GM21737 (cell line): ENCODE results near the gene SNAI3.
"Not testable (repeated sequence)": the region's sequence is repeated elsewhere in the genome, so short reads cannot be mapped to it uniquely, and the experiment has no call there.

Experiments used
- ATAC-seq: cut with Tn5 transposase; IDR thresholded peaks from one replicate; pipeline ENCODE4 v1.9.1; 2021; ENCODE audit warnings: mild to moderate bottlenecking, moderate library complexity; ENCODE audit not compliant: unreplicated experiment

SNAI3 gene

DNA sequence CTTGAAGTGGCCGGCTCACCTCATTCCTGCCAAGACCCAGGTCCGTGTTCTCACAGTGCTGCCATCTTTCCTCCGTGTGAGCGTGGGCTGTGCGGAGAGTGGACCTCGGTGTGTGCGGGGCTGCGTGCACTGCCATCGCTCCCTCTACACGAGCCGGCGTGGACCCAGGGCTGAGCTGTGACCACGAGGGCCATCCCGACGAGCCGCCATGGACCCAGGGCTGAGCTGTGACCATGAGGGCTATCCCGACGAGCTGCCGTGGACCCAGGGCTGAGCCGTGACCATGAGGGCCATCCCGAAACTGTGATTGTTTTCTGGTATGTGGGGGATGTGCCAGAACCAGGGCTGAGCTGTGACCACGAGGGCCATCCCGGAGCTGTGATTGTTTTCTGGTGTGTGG is 14.5 kb downstream of the SNAI3 start:
- no peak for ATAC-seq

DNA sequence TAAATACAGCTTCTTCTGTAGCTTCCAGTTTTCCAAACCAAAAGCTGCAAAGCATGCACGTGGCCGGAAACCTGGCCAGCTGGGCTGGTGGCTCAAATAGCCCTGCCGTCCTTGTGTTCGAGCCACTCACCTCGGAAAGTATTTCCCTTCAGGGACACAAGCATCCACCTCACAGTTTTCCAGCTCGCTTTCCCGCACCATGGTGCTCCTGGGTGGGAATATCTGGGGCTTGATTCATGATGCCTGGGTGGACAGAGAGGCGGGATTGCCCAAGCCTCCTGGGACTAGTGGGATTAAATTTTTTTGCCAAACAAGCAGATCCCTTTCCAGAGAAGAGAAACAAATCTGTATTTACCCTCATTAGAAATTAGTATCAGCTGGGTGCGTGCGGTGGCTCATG is 16.3 kb downstream of the SNAI3 start:
- ATAC-seq, result no peak

DNA sequence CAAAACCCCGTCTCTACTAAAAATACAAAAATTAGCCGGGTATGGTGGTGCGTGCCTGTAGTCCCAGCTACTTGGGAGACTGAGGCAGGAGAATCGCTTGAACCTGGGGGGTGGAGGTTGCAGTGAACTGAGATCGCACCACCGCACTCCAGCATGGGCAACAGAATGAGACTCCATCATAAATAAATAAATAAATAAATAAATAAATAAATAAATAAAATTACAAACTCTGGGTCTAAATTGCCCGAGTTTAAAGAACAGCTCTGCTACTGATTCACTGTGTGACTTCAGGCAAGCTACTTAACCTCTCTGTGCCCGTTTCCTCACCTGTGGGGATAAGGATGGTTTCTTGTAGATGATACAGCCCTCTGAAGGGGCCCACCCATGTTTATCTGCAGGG is 16.8 kb downstream of the SNAI3 start:
- ATAC-seq, result not testable (repeated sequence)

DNA sequence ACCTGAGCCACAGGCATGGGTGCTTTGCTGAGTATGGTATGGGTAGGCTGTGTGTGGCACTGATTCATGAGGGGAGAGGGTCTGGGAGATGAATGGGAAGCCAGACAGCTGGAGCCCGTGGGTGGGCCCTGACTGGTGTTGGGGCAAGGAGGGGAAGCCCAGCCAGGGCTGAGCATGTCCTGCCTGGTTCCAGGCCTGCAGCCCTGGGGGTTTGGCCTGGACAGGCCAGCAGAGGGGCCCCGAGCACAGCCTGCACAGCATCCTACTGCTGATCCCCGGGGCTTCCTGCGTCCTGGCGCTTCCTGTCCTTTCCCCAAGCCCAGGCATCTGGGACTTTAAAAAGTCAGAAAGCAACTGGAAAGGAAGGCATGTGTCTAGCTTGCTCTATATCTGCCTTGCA is 18.8 kb downstream of the SNAI3 start:
- ATAC-seq, result no peak

DNA sequence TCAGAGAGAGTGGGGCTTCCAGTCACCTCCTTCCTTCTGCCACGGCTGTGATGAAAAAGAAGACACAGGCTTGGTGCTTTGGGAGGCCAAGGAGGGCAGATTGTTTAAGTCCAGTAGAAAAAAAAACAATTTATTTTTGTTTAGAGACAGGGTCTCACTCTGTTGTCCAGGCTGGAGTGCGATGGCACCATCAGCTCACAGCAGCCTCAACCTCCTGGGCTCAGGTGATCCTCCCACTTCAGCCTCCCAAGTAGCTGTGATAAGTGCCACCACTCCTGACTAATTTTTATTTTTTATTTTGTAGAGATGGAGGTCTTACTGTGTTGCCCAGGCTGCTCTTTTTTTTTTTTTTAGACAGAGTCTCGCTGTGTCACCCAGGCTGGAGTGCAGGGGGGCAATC is 20.7 kb downstream of the SNAI3 start:
- no peak for ATAC-seq

DNA sequence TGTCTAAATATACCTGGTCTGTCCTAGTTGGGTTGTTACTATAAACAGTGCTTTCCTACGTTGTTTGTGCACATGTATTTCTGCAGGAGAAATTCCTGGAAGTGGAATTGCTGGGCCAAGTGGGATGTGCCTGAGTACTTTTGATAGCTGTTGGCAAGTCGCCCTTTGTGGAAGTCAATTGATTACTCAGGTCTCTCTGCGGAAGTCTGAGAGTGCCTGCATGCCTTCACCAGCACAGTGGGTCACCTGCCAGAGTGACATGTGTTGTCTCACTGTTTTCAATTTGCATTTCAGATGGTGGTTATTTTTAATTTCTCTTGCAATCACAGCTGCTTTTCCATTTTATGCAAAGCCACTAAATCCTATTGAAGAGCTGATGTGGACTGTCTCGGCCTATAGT is 21.2 kb downstream of the SNAI3 start:
- ATAC-seq, result no peak

DNA sequence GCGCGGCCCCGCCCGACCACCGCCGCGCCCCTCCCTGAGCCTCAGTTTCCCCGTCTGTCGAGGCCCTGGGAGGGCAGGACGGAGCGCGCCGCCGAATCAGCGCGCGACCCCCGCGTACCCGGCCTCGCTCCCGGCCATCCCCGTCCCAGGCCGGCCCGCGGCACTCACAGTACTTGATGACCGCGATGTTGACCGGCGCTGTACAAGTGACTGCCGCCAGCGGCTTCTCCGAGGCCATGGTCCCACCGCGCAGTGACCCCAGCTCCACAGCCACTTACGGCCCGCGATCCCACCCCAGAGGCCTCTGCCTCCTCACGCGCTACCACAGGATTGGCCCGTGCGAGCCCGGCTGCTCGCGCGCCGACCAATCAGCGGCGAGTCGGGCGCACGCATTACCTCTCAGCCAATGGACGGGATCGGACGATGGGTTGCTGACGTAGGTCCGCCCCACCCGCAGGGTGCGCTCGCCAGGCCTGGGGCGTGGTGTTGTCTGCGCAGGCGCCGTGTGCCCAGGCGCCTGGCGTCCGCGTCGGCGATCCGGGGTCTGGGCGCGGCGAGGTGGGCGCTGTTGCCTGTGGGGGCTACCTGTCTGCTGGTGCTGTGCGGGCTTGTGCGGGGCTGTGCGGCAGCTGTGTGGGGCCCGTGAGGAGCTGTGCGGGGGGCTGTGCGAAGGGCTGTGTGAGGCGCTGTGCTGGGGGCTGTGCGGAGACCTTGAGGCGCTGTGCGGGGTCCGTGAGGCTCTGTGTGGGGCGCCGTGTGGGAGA is 23.3 kb downstream of the SNAI3 start, which contains the start of gene MVD:
Gene MVD (minus strand): TSS at position 249 of the 764 bp plus-strand sequence. CDS start 11 bp downstream, at position 238.
- peak; percentile 93 for ATAC-seq

DNA sequence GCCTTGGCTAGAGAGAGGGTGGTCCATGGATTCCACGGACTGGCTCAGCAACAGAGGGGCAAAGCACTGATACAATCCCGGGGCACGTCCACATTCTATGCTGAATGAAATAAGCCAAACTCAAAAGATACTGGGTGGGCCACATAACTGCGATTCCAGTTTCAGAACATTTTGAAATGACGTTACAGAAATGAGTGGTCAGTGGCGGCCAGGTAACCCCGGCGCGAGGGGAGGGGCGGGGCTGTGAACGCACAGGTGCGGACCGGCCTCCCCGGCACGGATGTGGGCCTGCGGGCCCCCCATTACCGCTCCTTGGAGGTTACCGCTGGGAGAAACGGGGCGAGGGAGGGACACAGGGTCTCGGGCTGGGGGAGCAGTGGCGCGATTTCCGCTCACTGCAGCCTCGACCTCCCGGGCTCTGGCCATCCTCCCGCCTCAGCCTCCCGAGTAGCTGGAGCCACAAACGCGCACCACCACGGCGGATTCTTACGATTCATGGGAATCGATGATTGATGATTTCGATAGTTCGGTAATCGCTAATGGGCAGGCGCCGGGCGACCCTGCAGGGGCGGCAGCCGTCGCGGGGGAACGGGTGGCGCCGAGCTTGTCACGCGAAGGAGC is 24.0 kb downstream of the SNAI3 start:
- peak; percentile 1 for ATAC-seq

DNA sequence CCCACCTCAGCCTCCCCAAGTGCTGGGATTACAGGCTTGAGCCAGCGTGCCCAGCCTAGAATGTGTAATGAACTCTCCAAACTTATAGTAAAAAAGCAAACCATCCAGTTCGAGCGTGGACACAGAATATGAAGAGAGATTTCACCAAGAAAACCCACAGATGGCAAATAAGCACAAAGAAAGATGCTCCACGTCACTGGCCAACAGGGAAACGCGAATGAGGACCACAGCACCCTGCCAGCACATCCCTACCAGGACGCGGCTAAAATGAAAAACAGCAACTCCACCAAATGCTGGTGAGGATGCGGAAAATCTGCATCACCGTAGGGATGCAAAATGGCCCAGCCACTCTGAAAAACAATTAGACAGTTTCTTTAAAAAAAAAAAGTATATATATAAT is 24.8 kb downstream of the SNAI3 start:
- ATAC-seq, result no peak

DNA sequence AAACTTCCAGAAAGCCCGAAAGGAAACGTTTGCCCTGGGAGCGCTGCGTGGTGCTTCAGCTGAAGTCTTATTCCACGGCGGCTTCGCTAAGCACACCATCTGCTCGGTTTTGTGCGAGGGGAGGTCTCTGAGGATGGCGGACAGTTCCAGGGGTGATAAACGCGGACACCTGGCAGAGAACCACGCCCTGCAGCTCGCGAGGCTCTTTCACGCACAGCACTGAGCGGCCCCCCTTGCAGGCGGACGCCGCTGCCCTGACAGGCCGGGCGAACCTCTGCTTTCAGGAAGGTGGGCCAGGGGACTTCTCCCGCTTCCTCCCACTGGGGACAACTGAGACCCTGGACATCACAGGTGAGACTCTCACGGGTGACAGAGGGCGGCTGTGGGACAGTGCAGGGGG is 27.1 kb downstream of the SNAI3 start:
- ATAC-seq, result no peak

DNA sequence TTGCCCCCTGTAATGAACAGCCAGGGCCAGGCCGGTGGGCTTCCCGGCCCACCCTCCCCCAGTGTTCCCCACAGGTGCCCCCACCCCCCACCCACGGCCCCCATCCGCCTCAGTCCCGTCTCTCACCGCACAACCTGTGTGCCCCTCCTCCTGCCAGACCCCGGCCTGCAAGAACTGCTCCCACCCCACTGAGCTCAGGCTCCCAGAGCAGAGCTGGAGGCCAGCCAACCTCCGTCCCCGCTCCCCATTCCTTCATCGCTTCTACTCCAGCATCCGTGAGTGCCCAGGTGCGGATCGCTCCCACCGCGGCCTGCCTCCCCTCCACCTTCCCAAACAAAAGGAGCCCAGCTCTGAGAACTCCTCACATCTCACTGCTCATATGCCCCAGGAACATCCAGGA is 27.6 kb downstream of the SNAI3 start:
- no peak for ATAC-seq

DNA sequence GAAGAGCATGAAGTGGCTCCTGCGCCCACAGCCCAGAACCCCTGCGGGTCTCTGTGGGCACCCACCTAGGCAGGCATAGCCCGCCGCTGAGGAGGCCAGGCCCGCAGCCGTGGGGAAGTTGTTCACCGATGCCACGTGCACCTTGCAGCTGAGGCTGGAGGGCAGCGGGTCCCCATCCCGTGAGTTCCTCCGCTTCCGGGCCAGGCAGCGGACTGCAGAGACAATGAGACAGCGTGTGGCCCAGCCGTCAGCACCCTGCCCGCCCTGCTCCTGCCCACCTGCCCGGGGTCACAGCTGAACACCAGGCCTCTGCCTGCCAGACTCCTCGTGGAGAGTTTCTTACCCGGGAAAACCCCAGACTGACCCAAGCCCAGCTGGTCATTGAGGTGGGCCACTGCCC is 28.9 kb downstream of the SNAI3 start:
- ATAC-seq, result no peak

DNA sequence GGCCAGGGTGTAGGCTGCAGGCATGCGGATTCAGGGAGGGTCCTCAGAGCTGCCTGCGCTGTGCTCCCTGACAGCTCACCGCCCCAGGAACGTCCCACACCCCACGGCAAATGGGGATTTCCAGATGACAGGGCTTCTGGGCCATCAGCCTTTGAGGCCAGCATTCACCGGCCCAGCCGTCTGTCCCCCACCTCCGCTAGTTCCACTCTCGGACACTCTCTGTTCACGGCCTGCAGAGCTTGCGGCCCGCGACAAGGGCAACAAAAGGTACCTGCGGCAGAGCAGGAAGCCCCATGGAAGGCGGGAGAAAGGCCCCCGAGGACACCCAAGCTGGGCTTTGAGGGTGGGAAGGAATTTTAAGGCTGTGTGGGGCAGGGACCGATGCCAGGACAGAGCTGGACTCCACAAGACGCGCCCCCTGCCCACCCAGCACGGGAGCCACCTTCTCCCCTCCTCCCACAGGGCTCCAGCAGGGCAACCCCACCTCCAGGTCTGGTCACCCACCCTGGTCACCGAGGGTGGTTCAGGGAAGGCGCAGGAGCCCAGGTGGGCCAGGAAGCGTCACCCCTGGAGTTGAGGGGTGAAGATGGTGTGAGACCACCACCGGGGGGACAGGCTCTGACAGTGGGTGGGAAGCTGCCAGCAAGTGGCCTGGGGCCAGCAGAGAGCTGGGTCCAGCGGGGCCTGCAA is 29.9 kb downstream of the SNAI3 start:
- ATAC-seq, result no peak

DNA sequence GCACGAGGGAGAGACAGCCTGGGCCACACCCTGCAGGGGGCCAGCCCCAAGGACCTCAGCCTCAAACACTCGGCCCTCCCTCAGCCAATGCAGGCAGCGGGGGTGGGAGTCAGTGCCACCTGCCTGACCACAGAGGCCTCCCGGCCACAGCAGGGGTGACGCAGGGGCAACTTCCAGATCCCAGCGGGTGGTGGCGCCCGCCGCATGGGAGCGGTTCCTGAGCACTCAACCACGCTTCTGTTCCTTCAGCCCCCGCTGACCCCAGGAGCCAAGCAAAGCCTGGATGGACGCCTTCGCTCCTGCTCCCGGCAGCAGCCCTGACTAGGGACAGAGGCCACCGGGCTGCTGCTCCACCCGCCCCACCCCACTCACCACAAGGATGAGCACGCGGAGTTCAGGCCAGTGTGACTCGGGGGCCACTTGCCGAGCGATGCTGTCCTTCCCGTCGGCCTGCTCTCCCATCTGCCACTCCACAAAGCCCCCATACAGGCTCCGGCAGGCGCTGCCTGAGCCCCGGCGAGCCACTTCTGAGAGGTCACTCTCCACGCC is 30.5 kb downstream of the SNAI3 start:
- no peak for ATAC-seq

DNA sequence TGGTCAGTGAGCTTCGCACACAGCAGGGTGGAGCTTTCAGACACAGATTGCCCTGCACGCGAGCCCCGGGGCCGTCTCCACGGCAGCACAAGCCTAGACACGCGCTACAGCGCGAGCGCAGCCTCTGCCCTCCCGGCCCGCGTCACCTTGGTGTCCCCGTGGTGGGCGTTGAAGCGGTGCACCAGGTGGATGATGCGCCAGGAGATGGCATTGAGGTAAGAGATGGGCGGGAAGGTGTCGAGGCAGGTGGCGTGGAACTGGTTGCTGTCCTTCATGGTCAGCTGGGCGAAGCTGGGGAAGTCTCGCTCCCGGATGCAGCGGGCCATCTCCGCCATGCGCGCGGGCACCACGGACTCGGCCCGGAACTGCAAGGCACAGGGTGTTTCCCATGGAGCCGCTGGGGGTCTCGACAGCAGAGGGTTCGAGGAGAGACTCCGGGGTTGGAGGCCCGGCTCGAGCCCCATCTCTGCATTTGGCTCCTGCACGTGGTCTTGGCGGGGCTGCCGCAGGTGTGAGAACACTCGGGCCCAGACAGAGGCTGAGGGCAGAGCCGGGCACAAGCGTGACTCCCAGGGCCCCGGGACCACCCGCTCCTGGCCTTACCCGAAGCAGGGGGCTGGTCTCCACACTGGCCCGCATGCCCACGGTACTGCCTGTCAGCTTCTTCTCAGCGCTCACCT is 31.1 kb downstream of the SNAI3 start:
- no peak for ATAC-seq

DNA sequence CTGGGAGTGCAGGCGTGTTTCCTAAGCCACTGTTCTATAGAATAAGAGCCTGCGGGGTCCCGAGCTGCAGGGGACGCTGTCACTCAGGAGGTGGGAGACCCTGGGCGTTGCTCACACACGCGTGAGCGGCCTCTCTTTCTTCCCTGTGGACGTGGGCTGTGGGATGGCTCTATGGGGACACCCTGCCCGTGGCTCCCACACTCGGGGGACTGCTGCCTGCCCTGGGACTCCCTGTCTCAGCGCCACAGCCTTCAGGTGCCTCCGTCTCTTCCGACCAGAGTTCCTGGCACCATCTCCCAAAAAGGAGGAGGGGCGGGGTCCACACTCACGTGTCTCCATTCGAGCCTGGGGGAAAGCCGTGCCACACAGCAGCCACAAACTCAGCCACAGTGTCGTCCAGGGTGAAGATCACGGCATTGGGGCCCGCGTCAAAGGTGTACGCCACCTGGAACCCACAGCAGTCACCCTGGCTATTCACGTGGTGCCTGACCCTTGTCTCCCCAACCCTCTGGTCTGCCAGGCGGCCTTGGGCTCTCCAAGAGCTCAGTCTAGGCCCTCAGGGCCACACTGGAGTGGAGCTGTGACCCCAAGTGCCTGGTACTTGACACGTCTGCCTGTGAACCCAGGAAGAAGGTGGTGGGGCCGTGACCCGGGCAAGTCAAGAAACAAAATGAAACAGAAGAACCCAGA is 31.8 kb downstream of the SNAI3 start:
- no peak for ATAC-seq

DNA sequence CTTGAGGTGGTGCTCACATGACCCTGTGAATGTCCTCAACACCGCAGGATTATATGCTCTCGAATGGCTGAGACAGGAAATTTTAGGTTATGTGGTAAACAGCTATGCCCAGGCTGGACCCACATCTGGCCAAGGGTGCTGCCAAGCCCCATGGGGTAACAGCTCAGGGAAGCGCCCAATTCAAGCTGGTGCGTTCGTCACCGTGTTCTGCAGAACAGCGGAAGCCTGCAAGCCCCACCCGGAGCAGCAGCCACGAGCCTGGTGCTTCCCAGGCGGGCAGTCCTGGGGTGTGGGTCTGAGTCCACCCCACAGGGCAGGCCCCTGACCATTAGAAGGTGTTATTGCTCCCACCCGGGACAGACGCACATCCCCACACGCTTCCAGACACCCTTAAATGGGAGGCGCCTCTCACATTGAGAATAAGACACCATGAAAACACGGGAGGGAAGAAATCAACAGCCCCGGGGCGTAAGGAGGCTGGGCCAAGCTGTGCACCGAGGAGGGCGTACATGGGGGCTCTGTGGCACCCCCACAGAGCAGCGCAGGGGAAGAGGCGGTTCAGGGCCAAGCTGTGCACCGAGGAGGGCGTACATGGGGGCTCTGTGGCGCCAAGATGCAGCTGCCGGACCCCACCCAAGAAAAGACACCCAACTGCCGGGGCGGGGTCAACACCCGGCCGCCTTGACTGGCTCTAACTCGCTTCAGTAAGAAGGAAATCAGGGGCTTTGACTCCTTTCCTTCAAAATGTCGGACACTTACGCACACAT is 32.5 kb downstream of the SNAI3 start:
- ATAC-seq, result no peak

DNA sequence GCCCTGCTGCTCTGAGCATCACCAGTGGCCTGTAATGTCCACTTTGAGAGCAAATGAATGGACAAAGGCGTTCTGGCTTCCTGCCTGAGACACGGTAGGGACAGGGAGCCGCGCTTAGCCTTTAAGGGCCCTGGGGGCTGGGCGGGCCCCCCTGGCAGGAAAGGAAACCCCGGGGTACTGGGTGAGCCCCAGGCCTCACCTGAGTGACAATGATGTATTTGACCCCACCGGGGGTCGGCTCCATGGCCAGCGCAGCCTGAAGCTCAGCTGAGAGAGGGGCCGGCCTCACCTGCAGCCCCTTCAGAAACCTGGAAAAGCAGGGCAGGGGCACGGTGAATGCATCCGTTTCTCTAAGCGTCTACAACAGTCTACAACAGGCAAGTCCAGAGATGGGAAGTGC is 33.2 kb downstream of the SNAI3 start:
- no peak for ATAC-seq

DNA sequence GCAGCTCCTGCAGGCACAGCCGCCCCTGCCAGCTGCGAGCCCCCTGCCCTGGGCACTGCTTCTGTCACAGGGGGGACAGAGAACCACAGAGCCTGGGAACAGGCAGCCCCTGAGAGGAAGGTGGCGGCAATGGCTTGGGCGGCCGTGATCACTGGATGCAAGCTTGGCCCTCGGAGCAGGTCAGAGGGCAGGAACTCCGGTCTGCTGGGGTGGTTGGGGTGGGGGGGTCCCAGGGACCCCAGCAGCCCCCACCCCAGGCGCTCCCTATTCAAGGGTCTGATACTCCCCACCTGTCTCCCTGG is 33.6 kb downstream of the SNAI3 start:
- ATAC-seq, result no peak
